Measurements from ENCODE around the gene PEAK3.
A peak's percentile ranks its signal among the peaks of the same experiment; 100 is the strongest.

The PEAK3 gene

DNA sequence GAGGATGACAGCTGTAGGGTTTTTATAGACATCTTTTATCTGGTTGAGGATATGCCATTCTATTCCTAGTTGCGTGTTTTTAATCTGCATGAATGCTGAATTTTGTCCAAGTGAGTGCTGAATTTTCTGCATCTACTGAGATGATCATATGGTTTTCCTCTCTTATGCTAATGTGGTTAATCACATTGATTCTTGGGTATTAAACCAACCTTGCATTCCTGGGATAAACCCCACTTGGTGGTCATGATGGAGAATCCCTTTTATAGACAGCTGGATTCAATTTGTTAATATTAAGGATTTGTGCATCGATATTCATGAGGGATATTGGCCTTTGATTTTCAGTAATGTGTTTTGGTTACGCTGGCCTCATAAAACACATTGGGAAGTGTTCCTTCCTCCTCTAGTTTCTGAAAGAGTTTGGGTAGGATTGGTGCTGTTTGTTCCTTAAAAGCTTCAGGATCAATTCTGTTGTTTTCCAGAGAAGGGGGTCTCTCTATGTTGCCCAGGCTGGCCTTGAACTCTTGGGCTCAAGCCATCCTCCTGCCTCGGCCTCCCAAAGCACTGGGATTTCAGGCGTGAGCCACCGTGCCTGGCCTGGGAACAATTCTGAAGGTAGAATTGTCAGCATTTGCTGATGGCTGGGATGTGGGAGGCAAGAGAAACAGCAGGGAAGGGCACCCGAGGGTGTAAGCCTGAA, 33.3 kb upstream of the PEAK3 start:
- DNase-seq, result no peak

- DNase-seq, result no peak
Measured at GRCh38 chr19:2312820-2313501, 31.0 kb upstream of the PEAK3 start.

DNA sequence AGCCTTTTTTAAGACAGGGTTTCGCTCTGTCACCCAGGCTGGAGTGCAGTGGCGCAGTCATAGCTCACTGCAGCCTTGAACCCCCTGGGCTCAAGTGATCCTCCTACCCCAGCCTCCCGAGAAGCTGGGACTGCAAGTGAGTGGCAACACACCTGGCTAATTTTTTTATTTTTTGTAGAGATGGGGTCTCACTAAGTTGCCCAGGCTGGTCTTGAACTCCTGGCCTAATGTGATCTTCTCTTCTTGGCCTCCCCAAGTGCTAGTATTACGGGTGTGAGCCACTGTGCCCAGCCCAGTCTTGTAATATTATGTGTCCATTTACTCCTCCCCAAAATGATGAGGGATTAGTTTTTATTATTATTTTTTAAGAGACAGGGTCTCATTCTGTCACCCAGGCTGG, 29.1 kb upstream of the PEAK3 start:
- no peak for DNase-seq

DNA sequence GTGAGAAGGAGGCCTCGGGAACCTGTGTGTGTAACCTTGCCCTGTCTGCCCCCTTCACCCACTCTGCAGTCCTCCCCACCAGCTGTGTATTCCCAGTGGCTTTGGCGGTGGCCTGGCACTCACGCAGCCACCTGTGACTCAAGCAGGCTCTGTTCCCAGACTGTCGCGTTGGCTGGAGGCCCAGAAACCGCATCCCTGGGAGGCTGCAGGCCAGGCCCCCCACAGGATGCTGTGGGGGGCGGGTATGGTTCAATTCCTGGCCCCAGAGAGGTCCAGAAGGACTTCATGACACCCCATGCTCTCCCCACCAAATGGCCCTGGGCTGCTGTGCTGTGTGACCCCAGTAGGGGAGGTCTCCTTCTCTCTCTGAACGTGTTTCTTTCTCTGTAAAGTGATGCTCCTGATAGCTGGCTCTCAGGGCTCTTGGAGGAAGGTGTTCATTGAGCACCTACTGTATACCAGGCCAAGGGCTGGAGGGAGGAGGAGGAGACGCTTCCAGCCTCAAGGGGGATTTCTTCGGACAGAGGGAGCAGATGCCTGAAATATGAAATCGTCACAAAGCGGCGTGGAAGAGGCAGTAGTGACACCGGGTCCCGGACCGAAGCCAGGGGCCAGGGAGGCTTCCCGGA, 27.9 kb upstream of the PEAK3 start:
- no peak for DNase-seq

- no peak for DNase-seq
Measured at GRCh38 chr19:2308114-2308556, 26.2 kb upstream of the PEAK3 start, which contains the start of gene LINGO3. Gene LINGO3, minus strand, starts transcription at chr19:2308154. Its CDS starts 16,378 bp downstream, at chr19:2291776.

DNA sequence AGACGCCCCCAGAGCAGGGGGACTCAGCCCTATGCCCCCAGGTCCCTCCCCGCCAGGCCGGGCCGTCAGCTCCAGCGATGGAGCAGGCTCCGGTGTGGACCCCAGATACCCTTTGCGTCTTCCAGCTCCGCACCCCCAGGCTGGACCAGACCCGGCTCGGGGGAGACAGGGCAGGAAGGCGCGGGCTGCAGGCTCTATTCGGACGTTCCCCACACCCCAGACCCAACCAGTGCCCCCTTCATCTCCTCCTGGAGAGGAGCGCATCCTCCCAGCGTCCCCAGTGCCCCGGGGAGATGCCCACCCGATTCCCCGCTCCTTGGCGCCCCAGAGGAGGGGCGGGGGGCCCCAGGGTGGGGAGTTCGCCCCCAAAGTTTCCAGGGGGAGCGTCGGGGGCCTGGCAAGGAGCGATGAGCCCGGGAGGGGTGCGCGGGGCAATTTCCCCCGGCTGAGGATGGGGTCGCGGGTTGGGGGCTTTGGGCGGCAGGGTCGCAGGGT, 25.6 kb upstream of the PEAK3 start:
- DNase-seq, result no peak

DNA sequence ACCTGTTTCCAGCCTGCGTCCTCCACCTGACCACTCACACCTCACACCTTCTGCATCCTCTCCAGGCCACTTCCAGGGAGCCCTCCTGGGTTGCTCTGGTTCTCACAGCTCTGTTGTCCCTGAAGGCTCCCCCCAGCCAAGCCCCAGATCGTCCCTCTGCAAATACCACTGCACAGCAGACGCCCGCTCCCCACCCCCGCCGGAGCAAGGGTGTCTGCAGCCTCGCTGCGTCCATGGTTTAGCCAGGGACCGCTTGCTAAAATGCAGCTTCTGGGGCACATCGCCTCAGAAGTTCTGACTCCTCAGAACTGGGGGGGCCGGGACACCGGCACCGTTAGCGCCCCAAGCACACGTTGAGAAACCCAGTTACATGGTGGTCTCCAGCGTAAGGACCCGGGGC, 25.0 kb upstream of the PEAK3 start:
- DNase-seq, result no peak

DNA sequence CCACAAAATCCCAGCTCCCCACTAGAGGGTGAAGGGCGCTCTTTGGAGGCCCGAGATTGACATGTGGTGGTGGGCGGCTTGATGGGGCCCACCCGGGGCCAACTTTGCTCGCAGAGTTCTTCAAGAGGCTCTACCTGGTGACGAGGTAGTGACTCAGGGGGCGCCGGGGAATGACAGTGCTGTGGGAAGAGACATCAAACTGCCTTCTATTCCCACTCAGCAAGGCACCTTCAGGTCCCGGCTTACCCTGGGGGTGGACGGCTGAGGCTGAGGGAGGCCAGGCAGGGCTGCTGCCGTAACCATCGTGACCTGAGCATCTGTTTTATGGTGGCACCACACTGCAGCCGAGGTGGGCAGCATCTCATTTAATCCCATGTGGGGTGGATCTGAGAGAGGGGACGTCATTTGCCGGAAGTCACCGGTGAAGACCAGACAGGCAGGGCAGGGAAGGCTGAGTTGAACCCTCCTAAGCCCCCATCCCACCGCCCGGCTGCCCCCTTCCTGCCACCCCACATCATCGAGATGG, 24.4 kb upstream of the PEAK3 start:
- DNase-seq, result no peak

GRCh38 chr19:2305452-2306280, 23.7 kb upstream of the PEAK3 start:
- no peak for DNase-seq

DNA sequence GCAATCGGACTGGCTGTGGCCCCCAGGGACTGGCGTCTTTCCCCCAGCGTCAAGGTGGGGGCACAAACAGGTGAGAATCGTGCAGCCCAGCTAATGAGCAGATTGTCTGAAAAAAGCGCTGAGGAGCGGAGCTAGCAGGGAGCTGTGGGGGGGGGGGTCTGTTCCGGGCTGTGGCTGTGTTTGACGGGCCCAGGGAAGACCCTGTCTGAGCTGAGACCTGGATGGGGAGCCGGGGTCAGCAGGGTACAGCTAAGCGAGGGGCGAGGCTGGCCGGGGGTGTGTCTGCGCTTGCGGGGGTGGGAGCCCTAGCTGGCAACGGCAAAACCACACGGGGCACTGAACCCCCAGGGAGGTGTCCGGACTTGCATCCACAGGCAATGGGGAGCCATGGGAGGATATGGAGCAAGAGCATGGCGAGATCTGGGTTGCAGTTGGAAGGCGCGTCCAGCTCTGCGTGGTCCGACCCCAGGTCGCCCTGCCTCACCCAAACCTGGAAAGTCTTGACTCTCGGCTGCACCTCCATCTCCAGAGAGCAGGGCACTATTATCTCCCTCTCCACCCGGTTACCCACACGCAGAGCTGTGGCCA, 21.3 kb upstream of the PEAK3 start:
- DNase-seq, result no peak

DNA sequence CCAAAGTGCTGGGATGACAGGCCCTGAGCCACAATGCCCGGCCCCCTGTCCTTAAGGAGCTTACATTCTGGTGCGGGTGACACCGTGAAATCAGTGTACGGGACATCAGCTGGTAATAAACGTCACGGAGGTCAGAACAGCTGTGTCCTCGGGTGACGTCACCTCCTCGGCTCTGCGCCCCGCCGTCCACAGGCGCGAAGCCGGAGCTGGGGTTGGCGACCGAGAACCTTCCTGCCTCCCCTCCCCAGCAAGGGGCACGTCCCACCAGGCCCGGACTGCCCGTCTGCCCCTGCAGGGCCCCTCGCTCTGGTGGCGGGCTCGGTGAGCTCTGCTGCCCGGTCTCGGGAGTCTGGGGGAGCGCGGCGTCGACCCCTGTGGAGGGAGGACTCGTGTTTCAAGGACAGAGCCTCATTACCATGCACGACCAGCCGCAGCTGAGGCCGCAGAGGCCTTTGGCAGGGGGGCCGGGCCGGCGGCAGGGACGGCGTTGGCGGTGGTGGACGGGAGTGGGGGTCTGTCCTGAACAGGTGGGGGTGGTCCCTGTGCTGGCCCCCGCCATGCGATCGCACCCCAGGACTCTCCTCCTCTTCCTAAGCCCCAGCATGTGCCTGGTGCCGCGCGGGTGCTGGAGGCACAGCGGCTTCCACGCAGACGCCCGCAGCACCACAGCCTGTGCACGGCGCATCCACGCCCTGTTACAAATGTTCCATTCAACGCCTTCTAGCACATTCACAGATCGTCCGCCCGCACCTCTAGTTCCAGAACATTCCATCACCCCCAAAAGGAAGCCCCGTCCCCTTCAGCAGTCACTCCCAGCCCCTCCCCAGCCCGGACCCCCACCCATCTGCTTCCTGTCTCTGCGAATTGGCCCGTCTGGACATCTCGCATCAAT, 20.6 kb upstream of the PEAK3 start:
- no peak for DNase-seq

DNA sequence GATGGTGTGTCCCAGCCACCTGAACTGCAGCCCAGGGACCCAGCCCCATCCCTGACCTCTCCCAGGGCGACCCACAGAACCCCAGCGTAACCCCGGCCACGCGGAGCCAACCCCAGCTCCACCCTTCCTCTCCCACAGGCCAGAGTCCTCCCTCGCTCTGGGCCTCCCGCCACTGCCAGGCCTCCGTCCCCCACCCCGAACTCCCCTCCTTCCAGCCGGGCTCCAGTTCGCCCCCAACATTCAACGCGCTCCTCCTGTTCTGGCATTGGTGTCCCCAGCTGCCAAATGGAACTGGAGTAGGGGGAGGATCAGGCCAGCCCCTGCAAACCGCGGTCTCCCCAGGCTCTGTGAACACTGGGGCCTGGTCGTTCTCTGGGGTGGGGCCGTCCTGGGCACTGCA, 18.6 kb upstream of the PEAK3 start:
- no peak for DNase-seq

DNA sequence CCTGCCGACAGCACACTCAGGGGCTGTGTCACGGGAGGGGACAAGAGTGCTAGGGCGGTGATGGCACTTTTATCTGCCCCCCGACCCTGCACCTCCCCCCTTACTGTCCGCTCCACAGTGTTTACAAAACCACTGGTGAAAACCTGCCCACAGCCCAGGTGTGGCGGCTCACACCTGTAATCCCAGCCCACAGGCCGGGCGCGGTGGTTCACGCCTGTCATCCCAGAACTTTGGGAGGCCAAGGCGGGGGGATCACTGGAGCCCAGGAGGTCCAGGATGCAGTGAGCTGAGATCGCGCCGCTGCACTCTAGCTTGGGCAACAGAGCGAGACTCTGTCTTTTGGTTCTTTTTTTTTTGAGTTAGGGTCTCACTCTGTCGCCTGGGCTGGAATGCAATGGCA, 14.2 kb upstream of the PEAK3 start:
- DNase-seq, result no peak

DNA sequence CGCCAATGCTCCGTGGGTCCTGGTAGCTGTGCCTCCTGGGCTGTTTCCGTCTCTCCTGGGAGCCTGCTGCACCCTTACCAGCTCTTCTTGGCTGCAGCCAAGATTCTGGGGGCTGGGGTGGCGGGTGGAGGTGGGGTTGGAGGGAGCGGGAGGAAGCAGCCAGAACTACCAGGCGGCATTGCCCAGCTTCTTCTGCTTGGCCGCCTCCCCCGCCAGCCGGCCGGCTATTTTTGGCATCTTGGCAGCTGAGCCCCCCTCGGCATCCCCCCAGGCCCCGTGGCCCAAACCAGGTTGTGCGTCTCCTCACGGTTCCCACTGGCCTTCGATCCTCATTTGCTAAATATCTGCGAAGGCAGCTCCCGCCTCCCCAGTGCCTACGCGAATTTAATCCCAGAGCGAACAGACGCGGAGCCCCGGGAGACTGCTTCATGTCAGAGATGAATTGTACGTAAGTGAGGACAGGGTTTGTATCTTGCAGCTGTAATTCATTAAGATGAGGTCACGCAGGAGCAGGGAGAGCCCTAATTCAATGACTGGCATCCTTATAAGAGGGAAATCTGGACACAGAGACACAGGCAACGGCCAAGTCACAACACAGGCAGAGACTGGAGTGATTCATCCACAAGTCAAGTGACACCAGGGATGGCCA, 12.8 kb upstream of the PEAK3 start:
- no peak for DNase-seq

DNA sequence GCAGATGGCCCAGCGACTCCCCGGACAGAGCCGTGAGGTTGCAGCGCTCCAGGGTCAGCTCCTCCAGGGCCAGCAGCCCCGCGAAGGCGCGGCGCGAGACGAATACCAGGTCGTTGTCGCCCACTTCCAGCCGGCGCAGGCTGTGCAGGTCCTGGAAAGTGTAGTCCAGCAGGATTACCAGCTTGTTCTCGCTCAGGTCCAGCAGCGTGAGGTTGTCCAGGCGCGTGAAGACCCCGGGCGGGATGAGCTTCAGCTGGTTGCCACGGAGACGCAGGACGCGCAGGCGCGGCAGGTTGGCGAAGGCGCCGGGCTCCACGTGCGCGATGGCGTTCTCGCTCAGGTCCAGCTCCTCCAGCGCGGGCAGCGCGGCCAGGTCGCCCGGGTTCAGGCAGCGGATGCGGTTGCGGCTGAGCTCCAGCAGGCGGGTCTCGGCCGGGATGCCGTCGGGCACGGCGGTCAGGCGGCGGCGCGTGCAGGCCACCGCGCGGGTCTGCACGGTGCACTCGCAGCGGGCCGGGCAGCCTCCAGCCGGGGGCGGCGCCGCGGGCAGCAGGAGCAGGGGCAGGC, 9.3 kb upstream of the PEAK3 start:
- DNase-seq, result no peak

GRCh38 chr19:2290441-2291184, 8.6 kb upstream of the PEAK3 start:
- no peak for DNase-seq

DNA sequence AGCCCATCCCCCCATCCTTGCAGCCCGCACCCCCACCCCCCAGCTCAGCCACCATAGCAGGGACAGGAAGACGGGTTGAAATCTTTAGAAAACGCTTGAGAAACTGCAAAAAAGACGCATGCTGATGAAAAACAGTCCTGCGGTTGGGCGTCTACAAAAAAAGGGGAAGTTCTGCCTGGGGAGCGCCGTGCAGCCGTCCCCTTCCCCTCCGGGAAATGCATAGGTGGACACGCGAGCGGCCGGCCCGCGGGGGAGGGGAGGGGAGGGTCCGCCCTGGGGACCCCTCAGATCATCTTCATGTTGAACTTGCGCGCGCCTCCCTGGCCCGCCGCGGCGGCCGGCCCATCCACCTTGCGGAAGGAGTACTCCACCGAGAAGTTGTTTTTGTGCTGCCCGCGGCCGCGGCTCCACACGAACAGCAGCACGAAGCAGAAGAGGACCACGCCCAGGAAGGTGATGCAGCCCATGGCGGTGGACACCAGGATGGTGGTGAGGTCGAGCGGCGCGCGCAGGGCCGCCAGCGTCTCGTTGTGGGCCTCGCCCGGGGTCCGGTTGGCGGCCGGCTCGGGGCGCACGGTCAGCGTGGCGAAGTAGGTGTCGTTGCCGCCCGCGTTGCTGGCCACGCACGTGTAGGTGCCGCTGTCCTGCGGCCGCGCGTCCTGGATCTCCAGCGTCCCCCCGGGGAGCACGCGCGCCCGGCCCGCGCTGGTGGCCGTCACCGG, 7.9 kb upstream of the PEAK3 start:
- peak; percentile 66 for DNase-seq

GRCh38 chr19:2288818-2289713, 7.1 kb upstream of the PEAK3 start:
- DNase-seq, result no peak

All from activated CD4-positive, alpha-beta T cell treated with anti-CD3 and anti-CD28 coated beads, Interleukin-10, Interleukin-2, amounts not matched to agents 100 ng/mL and 50 ng/mL, durations not matched to agents 16 hours and 8 hours (primary cell).